HG03571 (cell line): ENCODE measurements around the gene APMAP.
"Not testable (repeated sequence)": the region's sequence is repeated elsewhere in the genome, so short reads cannot be mapped to it uniquely, and the experiment has no call there.

Source experiments
- ATAC-seq: cut with Tn5 transposase; IDR thresholded peaks from one replicate; pipeline ENCODE4 v1.9.1; 2021; ENCODE audit not compliant: unreplicated experiment

APMAP gene

GRCh38 chr20:24935766-24936525 lies 56.6 kb downstream of the APMAP start:
- no peak for ATAC-seq

DNA sequence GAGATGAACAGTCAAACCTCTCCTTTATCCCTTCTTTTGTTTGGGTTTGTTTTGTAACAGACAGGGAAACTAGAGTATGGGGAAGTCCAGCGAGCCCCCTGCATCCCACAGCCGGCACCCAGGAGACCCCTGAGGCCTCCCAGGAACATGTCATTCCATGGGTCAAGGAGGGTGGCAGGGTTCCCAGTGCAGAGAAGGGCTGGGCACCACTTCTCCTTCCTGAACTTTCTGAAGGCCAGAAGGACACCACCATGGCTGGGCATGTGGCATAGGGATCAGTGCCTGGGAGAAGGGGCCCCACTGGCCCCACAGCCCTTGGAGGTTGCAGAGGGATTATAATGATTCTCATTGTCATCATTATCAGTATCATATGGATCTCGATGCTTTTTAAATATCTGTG lies 57.4 kb downstream of the APMAP start:
- ATAC-seq: no peak

DNA sequence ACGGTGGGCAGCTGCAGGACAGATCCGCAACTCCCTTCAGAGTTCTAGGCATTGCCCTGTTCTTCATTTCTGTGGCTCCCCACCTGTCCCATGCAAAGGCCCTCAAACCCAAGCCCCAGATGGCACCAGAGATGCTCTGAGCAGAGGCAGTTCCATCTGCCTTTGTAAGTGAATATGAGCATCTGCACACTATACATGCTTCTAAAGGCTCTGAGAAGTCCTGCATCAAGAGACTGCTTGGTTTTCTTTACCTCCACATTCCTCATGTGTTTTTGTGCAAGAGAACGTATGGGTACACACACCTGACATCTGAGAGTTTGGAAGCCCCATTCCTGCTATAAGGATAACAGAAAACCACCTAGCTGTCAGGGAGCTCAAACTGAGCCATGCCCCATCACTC lies 57.8 kb downstream of the APMAP start:
- ATAC-seq: no peak

- ATAC-seq: no peak
Measured at GRCh38 chr20:24934101-24934661, 58.4 kb downstream of the APMAP start.

- ATAC-seq: no peak
Measured at GRCh38 chr20:24933266-24933908, 59.2 kb downstream of the APMAP start.

DNA sequence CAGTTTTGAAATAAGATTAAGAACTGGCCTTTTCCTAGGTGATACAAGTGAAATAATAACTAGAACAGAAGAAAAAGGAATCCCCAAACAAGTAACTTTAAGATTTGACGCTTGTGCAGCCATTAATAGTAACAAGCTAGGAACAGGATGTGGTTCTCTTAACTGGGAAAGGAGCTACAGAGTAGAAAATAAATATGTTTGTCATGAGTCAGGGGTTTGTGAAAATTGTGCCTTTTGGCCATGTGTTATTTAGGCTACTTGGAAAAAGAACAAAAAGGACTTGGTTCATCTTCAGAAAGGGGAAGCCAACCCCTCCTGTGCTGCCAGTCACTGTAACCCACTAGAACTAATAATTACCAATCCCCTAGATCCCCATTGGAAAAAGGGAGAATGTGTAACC lies 60.7 kb downstream of the APMAP start:
- not testable (repeated sequence) for ATAC-seq

- not testable (repeated sequence) for ATAC-seq
Measured at GRCh38 chr20:24930724-24931688, 61.5 kb downstream of the APMAP start.

DNA sequence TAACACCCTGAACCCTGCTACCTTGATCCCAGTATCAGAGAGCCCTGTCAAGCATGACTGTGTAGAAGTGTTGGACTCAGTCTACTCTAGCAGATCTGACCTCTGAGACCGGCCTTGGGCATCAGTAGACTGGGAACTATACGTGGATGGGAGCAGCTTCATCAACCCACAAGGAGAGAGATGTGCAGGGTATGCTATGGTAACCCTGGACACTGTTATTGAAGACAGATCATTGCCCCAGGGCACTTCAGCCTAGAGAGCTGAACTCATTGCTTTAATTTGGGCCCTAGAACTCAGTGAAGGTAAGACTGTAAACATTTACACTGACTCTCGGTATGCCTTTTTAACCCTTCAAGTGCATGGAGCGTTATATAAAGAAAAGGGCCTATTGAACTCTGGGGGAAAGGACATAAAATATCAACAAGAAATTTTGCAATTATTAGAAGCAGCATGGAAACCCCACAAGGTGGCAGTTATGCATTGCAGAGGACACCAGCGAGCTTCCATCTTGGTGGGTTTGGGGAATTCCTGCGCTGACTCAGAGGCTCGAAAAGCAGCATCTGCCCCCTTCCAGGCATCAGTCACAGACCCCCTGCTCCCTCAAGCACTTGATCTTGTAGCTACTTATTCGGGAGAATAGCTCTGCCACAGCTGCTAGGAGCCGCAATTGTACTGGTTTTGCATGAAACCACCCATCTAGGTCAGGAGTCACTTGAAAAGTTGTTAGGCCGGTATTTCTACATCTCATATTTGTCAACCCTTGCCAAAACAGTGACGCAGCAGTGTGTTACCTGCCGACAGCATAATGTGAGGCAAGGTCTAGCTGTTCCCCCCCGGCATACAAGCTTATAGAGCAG lies 62.5 kb downstream of the APMAP start:
- ATAC-seq: not testable (repeated sequence)

- not testable (repeated sequence) for ATAC-seq
Measured at GRCh38 chr20:24929259-24929658, 63.3 kb downstream of the APMAP start.

- ATAC-seq: not testable (repeated sequence)
Measured at GRCh38 chr20:24920706-24921105, 71.8 kb downstream of the APMAP start.

- ATAC-seq: not testable (repeated sequence)
Measured at GRCh38 chr20:24919665-24920064, 72.9 kb downstream of the APMAP start.

- ATAC-seq: no peak
Measured at GRCh38 chr20:24918579-24919566, 73.7 kb downstream of the APMAP start.

DNA sequence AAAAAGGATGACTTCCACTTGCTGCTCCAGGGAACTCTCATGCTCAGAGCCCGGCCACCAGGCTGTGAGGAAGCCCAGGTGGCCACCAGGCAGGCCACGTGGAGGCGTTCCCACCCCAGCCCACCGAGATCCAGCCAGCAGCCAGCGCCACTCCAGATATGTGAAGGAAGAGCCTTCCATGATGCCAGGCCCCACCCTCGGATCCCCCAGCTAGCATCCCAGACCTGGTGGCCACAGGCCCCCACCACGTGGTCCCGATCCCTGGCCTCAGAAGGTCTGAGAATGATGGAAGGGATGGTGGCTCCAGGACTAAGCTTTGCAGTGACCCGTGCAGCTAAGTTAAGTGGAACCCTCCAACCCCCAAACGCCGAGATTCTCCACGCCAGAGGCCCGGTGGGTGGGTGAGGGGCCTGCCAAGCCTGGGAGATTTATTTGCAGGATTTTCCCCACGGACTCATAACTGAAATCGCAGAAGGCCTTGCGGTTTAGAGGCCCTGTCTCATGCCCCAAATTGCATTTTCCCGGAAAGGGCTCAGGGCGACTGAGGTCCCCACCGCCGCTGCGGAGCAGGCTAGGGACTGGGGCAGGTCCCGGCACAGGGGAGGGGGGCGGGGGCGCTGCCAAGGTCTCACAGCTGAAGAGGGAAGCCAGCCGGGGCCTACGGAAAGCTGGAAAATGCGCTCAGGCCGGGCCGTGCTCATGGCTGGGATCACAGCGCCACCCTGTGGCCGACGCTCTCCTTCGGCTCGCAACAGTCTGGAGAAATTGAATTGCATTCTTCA lies 74.6 kb downstream of the APMAP start:
- ATAC-seq: no peak

DNA sequence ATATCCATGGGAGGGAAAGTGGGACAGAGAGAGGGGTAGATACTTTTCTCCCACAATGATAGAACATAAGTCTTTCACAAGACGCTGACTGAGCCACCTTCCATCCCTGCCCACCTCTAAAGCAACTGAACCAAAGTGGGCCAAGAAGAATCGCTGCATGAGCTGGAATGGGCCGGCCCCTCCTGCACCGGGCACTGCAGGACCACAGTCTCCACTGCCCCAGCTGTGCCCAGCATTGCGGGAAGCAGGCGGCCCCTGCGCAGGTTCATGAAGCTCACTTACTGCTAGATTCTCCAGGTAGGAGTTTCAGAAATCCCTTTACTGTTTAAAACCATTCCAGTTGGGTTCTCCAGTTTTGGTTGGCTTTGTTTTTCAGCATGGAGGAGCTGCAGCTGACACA lies 75.5 kb downstream of the APMAP start:
- ATAC-seq: no peak

DNA sequence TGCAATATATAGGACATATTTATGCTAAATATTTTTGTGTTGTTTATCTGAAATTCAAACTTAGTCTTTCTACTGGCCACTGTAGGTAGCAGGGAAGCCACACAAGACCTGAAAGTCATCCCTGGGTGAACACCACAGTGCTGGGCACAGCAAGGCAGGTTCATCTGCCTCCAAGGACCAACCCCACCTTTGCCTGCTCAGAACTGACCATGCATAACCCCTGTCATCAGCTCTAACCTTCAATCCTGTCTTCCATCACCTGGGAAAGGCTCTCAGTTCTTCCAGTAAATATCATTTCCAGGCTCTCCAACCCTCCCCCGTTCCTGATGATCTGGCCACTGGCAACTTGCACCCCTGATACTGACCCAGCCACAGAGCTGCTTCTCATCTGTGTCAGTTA lies 76.1 kb downstream of the APMAP start:
- ATAC-seq: no peak

DNA sequence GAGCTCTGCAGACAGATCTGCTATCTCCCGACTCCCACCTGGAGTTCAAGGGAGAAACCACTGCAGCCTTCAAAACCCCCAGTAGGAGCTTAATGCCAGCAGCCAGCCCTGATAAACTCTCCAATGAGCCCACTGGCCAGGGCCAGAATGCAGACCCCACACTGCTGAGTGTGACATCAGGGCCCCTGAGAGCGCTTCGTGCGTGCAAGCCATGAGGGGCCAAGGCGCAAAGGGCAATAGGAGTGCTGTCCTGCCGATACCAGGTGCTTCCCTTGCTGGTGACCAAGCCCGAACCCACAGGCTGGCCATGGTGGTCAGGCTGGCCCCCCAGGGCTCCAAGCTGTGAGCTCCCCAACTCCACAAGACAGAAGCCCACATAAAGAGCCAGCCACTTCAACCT lies 76.7 kb downstream of the APMAP start:
- no peak for ATAC-seq

- ATAC-seq: no peak
Measured at GRCh38 chr20:24915440-24915839, 77.1 kb downstream of the APMAP start.
